Skeletal muscle satellite cell (primary cell): ENCODE results near the gene POLE.

ENCODE experiments used
- H3K27me3 ChIP-seq: 2 replicates; pipeline ENCODE4 v1.7.0; 2013; ENCODE audit warnings: low read length; ENCODE audit not compliant: control insufficient read depth, insufficient read depth
- H3K36me3 ChIP-seq: 2 replicates; pipeline ENCODE4 v1.7.0; 2013; ENCODE audit warnings: mild to moderate bottlenecking, control low read depth, low read length; ENCODE audit not compliant: insufficient read depth
- H3K4me1 ChIP-seq: 2 replicates; pipeline ENCODE4 v1.7.0; 2013; ENCODE audit warnings: low read length; ENCODE audit not compliant: control insufficient read depth, insufficient read depth
- H3K4me2 ChIP-seq: 2 replicates; pipeline ENCODE4 v1.7.0; 2013; ENCODE audit warnings: mild to moderate bottlenecking, low read length
- H3K4me3 ChIP-seq: 2 replicates; pipeline ENCODE4 v1.7.0; 2013; ENCODE audit warnings: low read length
- H3K9ac ChIP-seq: 2 replicates; pipeline ENCODE4 v1.7.0; 2013; ENCODE audit warnings: mild to moderate bottlenecking, low read depth, low read length, moderate library complexity
- H3K9me3 ChIP-seq: replicated peaks from 2 replicates; pipeline ENCODE4 v1.7.0; 2013; ENCODE audit warnings: mild to moderate bottlenecking, control low read depth, low read length

Gene POLE

DNA sequence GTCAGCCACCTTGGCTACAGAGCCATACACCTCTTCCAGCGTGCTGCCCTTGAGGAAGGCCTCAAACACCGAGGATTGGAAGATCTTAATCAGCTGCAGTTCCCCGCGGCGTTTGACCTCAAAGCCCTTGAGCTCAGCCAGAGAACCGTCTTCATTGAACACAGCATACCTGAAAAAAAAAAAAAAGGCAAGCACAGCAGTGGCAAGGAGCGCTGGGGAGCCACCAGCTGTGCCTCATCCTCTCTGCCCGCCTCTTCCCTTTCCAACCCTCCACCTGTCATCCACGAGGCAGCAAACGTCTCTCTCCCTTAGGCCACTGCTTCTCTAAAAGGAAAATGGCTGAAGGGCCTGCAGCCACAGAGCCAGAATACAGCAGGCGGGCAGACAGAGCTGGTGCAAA is 26.1 kb downstream of the POLE start:
- Histone ChIP-seq H3K36me3 (peaks cover 77% of the 10 kb centered on the region), H3K27me3 (no peaks in the 10 kb centered on the region), H3K9ac (no peak overlapping the region), H3K9me3 (no peaks in the 10 kb centered on the region), H3K4me1 (no peaks in the 10 kb centered on the region), H3K4me2 (no peak overlapping the region), H3K4me3 (no peak overlapping the region)

DNA sequence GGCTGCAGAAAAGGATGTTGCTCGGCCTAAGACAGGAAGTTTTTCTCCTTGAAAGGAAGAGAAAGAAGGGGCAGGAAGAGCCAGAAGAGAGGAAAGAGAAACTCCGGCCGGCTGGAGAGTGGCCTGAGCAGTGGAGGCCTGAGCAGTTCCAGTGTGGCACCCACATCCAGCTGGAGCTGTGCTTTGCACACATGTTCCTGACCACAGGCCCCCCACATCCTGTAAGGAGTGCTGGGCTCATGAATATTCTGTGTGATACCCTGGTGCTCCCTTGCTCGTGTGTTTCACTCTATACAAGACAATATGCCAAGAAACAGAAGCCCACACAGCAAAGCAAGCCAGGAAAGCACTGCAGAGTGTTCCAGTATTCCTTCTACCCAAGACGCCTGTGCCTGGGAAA is 27.1 kb downstream of the POLE start:
- no peaks in the 10 kb centered on the region for H3K4me1 ChIP-seq
- H3K36me3 ChIP-seq, result peaks cover 74% of the 10 kb centered on the region
- no peak overlapping the region for H3K4me2 ChIP-seq
- H3K9ac ChIP-seq, result no peak overlapping the region
- H3K27me3 ChIP-seq, result no peaks in the 10 kb centered on the region
- no peak overlapping the region for H3K4me3 ChIP-seq
- H3K9me3 ChIP-seq, result no peaks in the 10 kb centered on the region

DNA sequence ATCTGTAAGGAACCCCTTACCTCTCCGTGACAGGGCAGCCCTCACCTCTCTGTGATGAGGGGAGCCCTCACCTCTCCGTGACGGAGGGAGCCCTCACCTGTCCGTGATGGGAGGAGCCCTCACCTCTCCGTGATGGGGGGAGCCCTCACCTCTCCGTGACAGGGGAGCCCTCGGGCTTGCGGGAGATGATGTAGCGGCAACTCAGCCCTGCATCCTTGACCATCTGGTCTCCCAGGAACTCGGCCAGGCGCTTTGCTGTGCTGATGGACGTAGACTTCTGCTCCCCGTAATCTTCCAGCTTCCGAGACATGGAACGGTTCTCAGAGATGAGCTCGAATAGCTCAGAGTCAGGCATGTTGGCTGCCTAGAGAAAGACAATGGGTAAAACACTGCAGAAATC is 28.0 kb downstream of the POLE start:
- Histone ChIP-seq H3K9ac (no peak overlapping the region), H3K9me3 (no peaks in the 10 kb centered on the region), H3K36me3 (peaks cover 71% of the 10 kb centered on the region), H3K4me3 (no peak overlapping the region), H3K27me3 (no peaks in the 10 kb centered on the region), H3K4me2 (no peak overlapping the region), H3K4me1 (no peaks in the 10 kb centered on the region)

GRCh38 chr12:132658149-132658894 is 28.8 kb downstream of the POLE start:
- Histone ChIP-seq H3K9ac (no peak overlapping the region), H3K4me3 (no peak overlapping the region), H3K36me3 (peaks cover 65% of the 10 kb centered on the region), H3K27me3 (no peaks in the 10 kb centered on the region), H3K4me1 (no peaks in the 10 kb centered on the region), H3K9me3 (no peaks in the 10 kb centered on the region), H3K4me2 (no peak overlapping the region)

- H3K4me1 ChIP-seq, result no peaks in the 10 kb centered on the region
- H3K9me3 ChIP-seq, result no peaks in the 10 kb centered on the region
- H3K27me3 ChIP-seq, result no peaks in the 10 kb centered on the region
- no peak overlapping the region for H3K4me2 ChIP-seq
- no peak overlapping the region for H3K4me3 ChIP-seq
- H3K9ac ChIP-seq, result no peak overlapping the region
- H3K36me3 ChIP-seq, result peaks cover 58% of the 10 kb centered on the region
Measured at GRCh38 chr12:132657004-132657727, 30.0 kb downstream of the POLE start.

GRCh38 chr12:132653567-132654290 is 33.4 kb downstream of the POLE start:
- Histone ChIP-seq H3K4me1 (no peaks in the 10 kb centered on the region), H3K4me3 (no peak overlapping the region), H3K36me3 (peaks cover 44% of the 10 kb centered on the region), H3K4me2 (no peak overlapping the region), H3K27me3 (no peaks in the 10 kb centered on the region), H3K9me3 (no peaks in the 10 kb centered on the region), H3K9ac (no peak overlapping the region)

DNA sequence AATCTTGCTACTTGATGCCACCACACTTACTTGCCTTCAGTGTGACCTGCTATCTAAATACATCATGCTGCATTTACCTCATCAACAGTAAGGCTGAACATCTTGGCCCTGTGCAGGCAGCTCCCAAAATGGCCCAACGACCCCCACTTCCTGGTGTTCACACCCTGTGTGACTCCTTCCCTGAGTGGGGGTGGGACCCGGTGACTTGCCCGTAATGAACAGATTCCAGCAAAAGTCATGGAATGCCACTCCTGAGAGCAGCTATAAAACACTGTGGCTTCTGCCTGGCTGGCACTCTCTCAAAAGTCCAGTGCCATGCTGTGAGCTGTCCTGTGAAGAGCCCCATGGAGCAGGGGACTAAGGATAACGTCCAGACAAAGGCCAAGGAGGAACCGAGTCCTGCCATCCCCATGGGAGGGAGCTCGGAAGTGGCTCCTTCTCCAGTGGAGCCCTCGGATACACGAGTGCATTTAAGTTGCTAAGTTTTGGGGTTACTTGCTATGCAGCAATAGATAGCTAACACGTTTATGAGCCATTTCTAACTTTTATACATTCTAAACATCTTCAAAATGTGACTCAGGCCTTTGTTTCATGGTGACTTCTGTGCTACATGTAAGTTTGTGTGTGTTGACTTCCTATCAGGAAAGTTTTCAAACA is 35.6 kb downstream of the POLE start:
- Histone ChIP-seq H3K4me2 (no peak overlapping the region), H3K4me1 (no peaks in the 10 kb centered on the region), H3K4me3 (no peak overlapping the region), H3K9ac (no peak overlapping the region), H3K9me3 (no peaks in the 10 kb centered on the region), H3K36me3 (peaks cover 40% of the 10 kb centered on the region), H3K27me3 (no peaks in the 10 kb centered on the region)

- Histone ChIP-seq H3K4me2 (no peak overlapping the region), H3K36me3 (peaks cover 43% of the 10 kb centered on the region), H3K9me3 (no peaks in the 10 kb centered on the region), H3K9ac (no peak overlapping the region), H3K4me1 (no peaks in the 10 kb centered on the region), H3K4me3 (no peak overlapping the region), H3K27me3 (no peaks in the 10 kb centered on the region)
Measured at GRCh38 chr12:132649226-132649945, 37.8 kb downstream of the POLE start.

DNA sequence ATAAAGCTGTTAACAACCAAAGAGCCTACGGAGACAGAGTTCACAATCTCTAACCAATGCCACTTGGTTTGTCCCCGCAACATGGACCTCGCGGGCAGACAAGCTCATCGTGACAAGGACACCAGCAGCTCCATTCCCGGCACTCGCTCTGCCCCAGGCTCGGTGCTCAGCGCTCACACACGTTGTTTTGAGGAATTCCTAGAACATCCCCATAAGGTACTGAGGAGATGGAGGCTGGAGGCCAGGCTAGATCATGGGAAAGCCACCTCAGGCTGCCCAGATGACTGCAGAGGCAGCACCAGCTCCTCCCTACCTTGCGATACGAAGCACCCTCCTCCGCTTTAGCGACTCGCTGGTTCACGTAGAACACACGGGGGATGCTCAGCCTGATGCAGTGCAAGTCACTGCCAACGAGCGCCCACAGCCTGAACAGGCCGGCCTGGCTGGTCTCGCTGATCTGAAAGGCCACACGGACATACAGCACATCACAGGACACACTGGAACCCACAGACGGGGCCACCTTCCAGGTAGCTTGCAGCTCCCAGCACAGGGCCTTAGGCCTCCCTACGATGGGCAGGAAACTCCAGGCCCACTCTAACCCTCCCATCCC is 38.4 kb downstream of the POLE start:
- H3K27me3 ChIP-seq, result no peaks in the 10 kb centered on the region
- H3K9me3 ChIP-seq, result no peaks in the 10 kb centered on the region
- H3K4me1 ChIP-seq, result no peaks in the 10 kb centered on the region
- peaks cover 44% of the 10 kb centered on the region for H3K36me3 ChIP-seq
- H3K4me2 ChIP-seq, result no peak overlapping the region
- H3K4me3 ChIP-seq, result no peak overlapping the region
- H3K9ac ChIP-seq, result no peak overlapping the region

- Histone ChIP-seq H3K27me3 (no peaks in the 10 kb centered on the region), H3K4me3 (no peak overlapping the region), H3K9me3 (no peaks in the 10 kb centered on the region), H3K4me1 (no peaks in the 10 kb centered on the region), H3K4me2 (no peak overlapping the region), H3K36me3 (peaks cover 47% of the 10 kb centered on the region), H3K9ac (no peak overlapping the region)
Measured at GRCh38 chr12:132647858-132648257, 39.3 kb downstream of the POLE start.
